ENCODE results near the gene ERC2.

The ERC2 gene

DNA sequence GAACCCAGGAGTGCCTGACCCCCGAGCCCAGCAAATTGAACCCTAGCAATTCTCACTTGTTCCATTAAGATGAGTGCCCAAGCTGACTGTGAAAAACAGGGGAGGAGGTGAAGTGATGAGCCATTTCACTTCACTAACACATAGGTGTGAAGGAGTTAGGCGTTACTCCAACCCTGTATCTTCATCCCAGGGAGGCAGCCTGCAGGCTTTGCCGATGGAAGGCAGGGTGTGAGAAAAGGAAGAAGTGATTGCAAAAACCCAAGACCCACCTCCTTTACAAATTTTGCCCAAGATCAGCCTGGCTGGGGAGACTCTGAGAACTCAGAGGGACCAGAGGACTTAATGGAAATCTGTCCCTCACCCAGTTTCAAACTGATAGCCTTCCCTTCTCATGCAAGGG lies 851.5 kb downstream of the ERC2 start:
- no peaks in the 10 kb centered on the region for H3K36me3 ChIP-seq
- H3K9me3 ChIP-seq (ENCODE audit: severe bottlenecking) = no peaks in the 10 kb centered on the region
- no peak for DNase-seq
- H3K4me3 ChIP-seq (ENCODE audit: low read depth, low read length) = no peak overlapping the region
- H3K27me3 ChIP-seq (ENCODE audit: insufficient read depth, low read depth, severe bottlenecking) = no peaks in the 10 kb centered on the region
- TF ChIP-seq, protein P1, sequence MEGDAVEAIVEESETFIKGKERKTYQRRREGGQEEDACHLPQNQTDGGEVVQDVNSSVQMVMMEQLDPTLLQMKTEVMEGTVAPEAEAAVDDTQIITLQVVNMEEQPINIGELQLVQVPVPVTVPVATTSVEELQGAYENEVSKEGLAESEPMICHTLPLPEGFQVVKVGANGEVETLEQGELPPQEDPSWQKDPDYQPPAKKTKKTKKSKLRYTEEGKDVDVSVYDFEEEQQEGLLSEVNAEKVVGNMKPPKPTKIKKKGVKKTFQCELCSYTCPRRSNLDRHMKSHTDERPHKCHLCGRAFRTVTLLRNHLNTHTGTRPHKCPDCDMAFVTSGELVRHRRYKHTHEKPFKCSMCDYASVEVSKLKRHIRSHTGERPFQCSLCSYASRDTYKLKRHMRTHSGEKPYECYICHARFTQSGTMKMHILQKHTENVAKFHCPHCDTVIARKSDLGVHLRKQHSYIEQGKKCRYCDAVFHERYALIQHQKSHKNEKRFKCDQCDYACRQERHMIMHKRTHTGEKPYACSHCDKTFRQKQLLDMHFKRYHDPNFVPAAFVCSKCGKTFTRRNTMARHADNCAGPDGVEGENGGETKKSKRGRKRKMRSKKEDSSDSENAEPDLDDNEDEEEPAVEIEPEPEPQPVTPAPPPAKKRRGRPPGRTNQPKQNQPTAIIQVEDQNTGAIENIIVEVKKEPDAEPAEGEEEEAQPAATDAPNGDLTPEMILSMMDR (IDR thresholded peaks at IDR 0.05; ENCODE audit: low read depth, low read length) = no peak
- no peak overlapping the region for H3K27ac ChIP-seq

DNA sequence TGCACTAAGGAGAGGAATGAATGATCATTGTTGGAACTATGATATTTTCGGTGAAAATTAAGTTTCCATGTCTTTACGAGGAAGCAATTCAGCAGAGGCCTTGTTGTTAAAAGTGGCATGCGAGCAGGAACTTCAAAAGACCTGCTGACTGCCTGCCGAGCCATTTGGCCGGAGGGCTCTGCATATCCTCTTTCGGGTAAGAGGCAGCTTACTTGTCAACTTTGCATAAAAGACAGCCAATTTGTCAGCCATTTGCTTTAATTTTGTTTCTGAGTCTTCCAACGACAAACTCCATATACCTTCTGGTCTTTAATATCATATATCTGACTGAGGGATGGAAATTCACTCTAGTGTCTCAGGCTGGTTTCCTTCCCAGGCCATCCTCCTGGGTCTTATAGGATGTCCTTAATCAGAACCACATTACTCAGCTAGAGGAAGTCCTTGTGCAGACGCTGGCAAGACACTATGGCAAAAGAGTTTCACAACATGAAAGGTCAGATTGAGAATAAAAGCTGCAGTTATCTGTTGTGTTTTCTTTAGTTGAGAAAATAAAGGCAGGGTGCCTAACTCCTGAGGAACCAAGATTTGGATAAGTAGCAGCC lies 852.5 kb downstream of the ERC2 start:
- Histone ChIP-seq H3K27ac (no peak overlapping the region), H3K27me3 (ENCODE audit: insufficient read depth, low read depth, severe bottlenecking) (no peaks in the 10 kb centered on the region), H3K9me3 (ENCODE audit: severe bottlenecking) (no peaks in the 10 kb centered on the region), H3K4me3 (ENCODE audit: low read depth, low read length) (no peak overlapping the region), H3K36me3 (no peaks in the 10 kb centered on the region)
- no peak for DNase-seq
- TF ChIP-seq, protein P1 (IDR thresholded peaks at IDR 0.05; ENCODE audit: low read depth, low read length) = no peak

DNA sequence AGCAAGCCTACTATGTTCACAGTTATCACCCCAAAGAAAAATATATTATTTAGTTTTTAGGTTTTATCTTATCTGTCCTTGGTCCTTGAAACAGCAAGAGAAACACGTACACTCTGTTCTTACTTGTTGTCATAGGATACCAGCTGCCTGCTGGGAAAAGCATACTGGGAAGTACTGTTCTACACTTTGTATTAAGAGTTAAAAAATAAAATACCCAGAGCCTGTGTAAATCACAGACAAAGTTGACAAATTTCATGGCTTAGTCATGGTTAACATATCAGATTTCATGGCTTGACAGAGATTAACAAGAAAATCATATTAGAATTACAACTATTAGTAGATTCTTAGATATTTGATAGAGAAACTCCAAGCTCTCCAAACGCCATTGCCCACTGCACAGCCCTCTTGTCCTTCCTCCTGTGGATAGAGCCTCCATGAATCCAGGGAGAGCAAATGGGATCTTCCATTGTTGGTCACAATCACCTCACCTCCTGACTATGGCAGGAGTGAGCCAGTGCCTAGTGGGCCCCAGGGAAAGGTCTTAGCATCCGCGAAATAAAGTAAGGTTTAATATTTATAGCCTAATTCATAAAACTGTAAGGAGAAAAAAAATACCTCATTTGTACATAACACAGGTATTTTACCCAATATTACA lies 853.1 kb downstream of the ERC2 start:
- H3K36me3 ChIP-seq = no peaks in the 10 kb centered on the region
- no peak overlapping the region for H3K27ac ChIP-seq
- no peak for DNase-seq
- TF ChIP-seq, protein P1 (IDR thresholded peaks at IDR 0.05; ENCODE audit: low read depth, low read length) = no peak
- no peaks in the 10 kb centered on the region for H3K9me3 ChIP-seq (ENCODE audit: severe bottlenecking)
- no peak overlapping the region for H3K4me3 ChIP-seq (ENCODE audit: low read depth, low read length)
- H3K27me3 ChIP-seq (ENCODE audit: insufficient read depth, low read depth, severe bottlenecking) = no peaks in the 10 kb centered on the region

DNA sequence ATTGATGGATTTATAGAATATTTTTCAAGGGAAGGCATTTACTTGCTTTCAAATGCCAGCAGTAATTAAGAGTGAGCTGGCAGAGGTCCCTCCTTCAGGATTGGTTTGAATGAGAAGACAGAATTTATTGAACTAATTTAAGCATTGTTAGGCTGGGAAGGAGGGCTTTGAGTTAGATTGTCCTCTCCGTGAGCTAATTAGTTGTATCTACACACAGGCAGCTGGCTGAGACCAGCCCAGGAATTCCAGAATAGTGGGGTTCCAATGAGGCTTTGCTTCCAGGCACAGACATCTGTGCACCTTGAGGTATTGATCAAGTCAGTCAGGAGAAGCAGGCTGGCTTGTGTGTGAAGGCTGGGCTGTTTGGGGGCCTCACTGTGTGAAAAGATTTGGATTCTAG lies 857.1 kb downstream of the ERC2 start:
- no peaks in the 10 kb centered on the region for H3K36me3 ChIP-seq
- no peaks in the 10 kb centered on the region for H3K27me3 ChIP-seq (ENCODE audit: insufficient read depth, low read depth, severe bottlenecking)
- H3K4me3 ChIP-seq (ENCODE audit: low read depth, low read length) = no peak overlapping the region
- H3K27ac ChIP-seq = no peak overlapping the region
- H3K9me3 ChIP-seq (ENCODE audit: severe bottlenecking) = no peaks in the 10 kb centered on the region
- TF ChIP-seq, protein P1 (IDR thresholded peaks at IDR 0.05; ENCODE audit: low read depth, low read length) = no peak
- no peak for DNase-seq

DNA sequence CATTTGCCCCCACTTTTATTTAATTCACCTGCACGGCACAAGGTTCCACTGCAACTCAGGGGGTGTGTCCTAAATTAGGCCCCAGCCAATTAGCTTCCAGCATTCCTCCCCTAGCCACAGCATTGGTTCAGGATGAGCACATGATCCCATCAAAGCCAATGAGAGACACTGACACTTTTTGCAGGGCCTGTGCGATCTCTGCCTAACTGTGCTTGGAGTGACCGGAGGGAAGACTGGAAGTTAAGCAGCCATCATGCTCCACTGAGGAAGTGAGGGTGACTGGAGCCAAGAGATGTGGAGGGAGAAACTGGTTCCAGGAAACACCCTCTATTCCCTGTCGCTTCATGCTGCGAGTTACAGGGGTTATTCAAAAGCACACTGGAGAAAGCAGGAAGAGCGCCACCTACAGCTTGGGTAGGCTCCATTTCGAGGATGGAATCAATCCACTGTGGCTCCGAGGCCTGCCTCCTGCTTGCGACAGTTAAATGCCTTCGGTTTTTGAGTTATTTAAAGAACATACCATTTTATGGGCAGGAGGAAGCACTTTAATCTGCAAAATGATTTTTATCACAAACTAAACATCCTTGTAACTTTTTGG lies 858.9 kb downstream of the ERC2 start:
- TF ChIP-seq, protein P1 (IDR thresholded peaks at IDR 0.05; ENCODE audit: low read depth, low read length) = peak; percentile 57

More for the DNA sequence above, 858.9 kb downstream of the ERC2 start:
- no peaks in the 10 kb centered on the region for H3K27me3 ChIP-seq (ENCODE audit: insufficient read depth, low read depth, severe bottlenecking)
- H3K27ac ChIP-seq = no peak overlapping the region
- no peak for DNase-seq
- H3K9me3 ChIP-seq (ENCODE audit: severe bottlenecking) = no peaks in the 10 kb centered on the region
- H3K36me3 ChIP-seq = no peaks in the 10 kb centered on the region
- H3K4me3 ChIP-seq (ENCODE audit: low read depth, low read length) = no peak overlapping the region

Data from WERI-Rb-1 (cell line).